GM19351 (cell line): ENCODE measurements around the gene CRHR2.

Source experiments
- ATAC-seq: cut with Tn5 transposase; IDR thresholded peaks from one replicate; pipeline ENCODE4 v1.9.1; 2021; ENCODE audit warnings: mild to moderate bottlenecking, moderate library complexity; ENCODE audit not compliant: unreplicated experiment

Gene CRHR2

DNA sequence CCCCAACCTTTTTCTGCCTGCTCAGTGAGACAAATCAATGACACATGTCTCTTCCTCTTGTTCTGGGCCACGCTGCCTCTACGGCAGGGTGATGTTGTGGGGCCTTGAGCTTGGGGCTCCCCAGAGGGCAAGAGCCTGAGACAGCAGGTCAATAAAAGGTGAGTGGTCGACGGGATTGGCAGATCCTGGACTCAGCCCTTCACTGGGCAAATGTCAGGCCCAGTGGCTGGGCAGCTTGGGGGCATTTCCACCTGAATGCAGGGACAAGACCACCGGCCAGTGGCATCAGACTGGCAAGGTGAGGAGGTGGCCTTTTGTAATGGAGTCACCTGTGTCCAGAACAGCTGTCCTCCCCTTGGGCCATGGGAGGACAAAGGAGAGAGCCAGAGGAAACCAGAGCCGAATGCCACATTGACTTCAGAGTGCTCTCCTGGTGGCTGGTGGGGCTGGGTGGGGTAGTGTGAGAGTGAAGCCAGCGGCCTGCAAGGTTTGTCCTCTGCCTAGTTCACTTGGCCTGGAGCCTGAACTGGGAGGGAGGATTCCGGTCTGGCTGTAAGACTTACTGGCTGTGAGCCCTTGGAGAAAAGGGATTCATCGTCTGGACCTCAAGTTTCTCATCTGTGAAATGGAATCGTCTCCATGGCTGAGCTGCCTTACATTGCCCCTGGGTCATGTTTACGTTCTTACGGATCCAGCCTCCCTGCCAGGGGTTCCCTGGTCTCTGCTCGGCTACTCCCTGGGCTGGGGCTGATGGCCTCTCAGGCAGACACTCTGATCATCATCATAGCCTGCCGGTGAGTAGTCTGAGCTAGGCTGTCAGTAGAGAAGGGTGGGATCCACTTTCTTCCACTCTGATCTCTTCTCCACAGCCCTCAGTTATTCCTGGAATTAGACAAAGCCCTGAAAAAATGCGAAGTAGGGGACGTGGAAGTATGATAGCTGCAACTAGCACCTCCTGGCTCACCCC, 25.4 kb upstream of the CRHR2 start:
- ATAC-seq = no peak

DNA sequence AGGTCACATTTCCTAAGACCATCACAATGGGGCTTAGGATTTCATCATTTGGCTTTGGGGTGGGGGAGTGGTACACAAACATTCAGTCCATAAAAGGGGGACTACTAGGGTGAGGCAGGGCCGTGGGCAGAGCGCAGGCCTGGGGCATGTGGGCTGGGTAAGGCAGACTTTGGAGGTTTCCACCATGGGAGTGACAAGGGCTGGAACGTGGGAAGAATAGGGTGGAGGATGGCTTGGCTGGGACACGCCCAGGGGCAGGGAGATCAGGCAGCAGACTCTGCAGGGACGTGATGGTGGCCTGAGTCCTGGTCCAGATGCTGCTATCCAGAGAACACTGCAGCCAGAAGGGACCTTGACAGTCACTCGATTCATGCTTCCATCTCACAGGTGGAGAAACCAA, 24.7 kb upstream of the CRHR2 start:
- no peak for ATAC-seq

DNA sequence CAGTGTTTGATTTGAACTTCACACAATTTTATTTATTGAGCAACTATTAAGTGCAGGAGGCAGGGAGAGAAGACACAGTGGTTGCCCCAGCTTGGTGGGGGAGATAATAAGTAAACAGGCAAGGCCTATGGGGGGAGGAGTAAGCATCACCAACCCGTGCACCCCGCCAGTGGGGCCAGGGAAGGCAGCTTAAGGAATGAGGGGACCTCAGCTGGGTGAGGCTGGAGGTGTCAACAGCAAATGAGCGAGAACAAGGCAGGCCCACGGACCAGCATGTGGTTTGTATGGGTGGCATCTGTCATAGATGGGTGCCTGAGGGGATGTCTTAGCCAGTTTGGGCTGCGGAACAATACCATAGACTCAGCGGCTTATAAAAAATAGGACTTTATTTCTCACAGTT, 24.1 kb upstream of the CRHR2 start:
- ATAC-seq = no peak

DNA sequence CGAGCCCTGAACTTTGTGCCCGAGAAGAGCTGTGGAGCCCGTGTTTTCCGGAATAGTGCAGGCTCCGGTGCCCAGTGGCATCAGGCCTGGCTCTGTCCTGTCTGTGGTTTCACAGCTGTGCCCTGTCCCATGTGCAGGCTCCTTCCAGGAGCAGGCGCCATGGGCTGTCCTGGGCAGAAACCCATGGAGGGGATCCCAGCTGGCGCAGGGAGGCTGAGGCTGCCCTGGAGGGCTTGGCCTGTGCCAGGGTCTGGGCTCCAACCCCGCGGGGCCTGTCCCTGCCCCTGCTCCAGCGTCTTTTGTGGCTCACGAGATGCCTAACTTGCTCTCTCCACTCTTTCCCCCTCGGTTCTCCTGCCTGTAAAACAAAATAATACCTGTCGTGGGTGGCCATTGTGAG, 23.3 kb upstream of the CRHR2 start:
- no peak for ATAC-seq

DNA sequence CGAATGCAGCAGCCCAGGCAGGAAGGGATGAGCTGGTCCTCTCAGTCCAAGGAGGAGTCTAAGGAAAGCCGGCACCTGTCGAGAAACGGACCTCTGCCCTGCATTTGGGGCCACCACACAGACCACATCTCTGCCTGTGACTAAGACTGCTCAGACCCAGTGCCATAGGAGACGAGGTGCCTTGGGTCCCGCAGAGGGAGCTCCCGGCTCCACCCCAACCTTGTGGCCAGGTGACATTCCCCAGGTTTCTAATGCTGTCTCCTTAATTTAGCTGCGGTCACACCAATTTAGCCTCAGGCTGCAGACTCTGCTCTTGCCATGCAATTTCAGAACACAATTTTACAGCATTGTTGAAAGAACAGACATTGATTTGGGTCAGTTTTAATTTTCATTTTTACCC, 22.8 kb upstream of the CRHR2 start:
- no peak for ATAC-seq

DNA sequence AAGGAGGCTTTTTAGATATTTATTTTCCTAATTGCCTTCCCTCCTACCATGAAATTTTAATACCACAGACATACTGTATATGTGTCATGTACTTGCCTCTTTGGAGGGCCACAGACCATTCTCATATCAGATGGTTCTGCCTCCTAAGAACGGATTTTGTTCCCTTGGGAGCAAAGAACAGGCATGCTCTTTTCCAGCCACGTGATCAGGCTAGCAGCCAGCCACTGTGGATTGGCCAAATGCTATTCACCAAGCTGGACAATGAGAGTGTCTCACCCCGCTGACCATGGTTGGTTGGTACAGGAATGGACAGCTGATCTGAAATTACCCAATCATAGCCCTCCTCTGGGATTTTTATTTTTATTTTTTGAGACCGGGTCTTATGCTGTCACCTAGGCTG, 21.5 kb upstream of the CRHR2 start:
- no peak for ATAC-seq

DNA sequence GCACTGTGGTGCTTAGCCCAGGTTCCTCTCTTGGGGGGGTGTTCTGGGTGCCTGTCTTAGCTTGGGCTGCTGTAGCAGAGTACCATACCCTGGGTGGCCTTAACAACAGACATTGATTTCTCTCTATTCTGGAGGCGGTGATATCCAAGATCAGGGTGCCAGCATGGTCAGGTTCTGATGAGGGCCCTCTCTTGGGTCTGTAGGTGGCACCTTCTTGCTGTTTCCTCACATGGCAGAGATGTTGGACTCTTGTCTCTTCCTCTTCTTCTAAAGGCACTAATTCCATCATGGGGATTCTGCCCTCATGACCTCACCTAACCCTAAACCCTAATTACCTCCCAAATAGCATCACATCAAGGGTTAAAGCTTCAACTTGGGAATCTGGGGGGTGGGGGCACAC, 19.9 kb upstream of the CRHR2 start:
- ATAC-seq = no peak

DNA sequence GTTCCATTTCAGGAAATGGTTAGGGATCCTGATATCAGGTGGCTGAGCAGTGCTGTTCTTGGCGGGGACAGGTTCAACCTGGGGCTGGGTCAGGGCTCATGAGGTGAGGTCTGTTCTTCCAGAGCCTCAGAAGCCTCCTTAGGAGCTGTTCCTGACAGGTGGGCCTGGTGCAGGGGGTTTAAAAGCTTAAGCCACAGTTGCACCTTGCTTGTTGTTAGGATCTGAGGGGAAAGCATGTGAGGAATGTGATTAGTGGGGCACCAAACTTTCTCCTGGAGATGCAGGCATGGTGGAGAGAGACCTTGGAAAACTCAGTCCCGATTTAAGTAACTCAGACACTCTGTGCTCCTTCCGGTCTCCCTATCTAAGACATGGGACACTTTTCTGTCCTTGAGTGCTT, 18.7 kb upstream of the CRHR2 start:
- no peak for ATAC-seq

DNA sequence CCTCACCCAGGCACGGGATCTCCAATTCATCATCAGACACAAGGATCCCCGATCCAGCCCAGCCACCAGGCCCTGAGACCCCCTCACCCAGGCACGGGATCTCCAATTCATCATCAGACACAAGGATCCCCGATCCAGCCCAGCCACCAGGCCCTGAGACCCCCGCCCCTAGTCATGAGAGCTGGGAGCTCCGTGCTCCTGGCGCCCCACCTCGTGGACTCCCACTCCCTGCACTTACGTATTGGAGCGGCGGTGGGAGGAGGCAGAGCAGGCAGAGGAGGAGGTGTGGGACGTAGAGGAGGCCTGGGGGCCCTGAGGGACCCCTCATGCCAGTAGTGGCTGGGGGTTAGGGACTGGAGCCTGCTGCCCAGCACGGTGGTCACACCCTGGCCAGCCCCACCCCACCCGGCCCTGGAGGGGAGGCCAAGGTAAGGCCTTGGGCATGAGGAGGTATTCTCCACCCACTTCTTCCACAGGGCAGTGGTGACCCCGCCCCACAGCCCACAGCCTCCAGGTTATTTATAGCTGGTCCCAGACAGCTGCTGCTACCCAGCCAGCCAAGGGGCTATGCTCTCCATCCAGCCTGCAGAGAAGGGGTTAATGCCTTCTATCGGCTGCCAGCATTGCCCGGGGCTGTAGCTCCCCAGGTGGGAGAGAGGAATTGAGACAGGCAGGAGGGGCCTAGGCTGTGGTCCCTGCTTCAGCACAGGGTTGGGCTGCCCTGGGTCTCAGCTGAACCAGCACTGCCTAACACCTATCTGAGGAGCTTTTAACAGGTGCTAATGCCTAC, 17.6 kb upstream of the CRHR2 start:
- ATAC-seq = no peak

DNA sequence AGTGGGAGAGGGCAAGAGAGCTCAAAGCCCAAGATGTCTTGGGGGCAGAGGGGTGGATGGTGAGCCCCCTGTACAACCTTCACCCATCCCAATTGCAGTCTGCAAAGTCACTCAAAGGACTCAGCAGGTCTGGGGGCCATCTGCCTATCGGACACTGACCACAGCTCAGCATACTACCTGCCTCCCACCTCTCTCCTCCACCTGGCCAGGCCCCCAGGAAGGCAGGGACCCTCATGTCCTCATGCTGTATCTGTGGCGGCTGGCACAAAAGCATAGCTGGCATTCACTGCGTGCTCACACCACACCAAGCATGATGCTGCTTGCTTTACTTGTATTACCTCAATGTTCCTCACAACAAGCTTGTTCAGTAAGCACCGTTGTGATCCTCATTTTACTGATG, 16.2 kb upstream of the CRHR2 start:
- no peak for ATAC-seq

DNA sequence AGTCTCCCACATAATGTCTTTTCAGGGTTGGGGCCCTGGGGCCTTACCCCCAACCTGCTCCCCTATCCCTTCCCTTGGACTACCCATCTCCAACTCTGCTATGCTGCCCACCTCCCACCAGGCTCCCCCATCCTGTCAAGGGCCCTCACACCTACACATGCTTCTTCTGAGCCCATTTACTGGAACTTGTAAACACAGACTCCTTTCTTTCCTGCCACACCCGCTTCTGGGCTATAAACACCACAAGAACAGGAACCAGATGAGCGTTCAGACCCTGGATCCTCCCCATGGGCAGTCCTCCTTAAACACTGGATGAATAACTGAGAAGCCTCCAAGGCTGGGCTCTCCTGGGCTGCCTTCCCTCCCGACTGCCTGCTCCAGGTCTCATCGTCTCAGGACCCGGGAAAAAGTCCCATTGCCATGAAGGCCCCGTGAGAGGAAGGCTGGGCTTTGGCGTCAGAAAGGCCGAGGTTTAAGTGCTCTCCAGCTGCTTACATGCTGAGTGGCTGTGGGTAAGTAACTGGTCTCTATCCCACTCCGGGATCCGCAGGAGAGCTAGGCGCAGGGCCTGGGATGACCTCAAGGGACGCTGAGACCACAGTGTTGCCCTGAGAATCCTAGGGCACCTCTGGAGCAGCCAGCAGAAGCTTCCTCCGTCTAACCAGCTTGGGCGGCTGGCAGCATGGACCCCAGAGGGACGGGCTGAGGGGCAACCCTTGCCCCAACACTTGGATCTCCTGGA, 15.6 kb upstream of the CRHR2 start:
- no peak for ATAC-seq

DNA sequence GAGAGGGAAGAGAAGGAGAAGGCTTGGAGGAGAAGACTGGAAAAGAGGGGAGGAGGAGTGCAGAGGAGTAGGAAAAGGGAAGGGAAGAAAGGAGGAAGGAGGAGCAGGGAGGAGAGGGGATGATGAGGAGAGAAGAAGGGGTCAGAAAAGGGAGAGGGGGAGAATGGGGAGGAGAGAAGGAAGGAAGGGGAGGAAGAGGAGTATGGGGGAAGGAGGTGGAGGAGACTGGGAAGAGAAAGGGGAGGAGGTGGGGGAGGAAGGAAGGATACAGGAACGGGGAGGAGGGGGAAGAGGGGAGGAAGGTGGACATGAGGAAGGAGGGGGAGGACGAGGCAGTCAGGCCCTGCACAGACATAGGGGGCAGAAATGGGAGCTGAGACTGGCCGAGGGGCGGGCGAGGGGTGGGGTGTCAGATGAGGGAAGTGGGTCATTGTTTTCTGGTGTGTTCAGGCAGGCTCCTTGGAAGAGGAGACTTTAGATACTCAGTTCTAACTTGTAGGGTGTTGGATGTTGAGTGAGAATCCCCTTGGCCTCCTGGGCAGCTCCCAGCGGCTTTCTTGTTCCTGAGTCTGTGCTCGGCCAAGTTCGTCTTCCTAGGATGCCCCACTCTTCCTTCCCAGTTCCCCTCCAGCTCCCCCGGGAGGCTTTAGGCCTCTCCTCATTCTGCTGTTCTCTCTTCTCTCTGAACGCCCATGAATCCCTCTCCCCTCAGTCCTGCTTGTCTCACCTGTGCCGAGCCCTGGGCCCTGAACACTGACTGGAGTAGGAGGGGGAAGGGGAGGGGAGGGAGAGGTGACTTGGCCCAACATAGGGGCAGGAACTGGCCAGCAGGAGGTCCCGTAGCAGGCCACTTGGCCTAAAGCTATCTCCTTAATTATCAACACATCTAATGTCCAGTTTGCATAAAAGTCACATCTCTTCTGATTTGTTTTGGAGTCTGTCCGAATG, 12.8 kb upstream of the CRHR2 start:
- ATAC-seq = no peak

DNA sequence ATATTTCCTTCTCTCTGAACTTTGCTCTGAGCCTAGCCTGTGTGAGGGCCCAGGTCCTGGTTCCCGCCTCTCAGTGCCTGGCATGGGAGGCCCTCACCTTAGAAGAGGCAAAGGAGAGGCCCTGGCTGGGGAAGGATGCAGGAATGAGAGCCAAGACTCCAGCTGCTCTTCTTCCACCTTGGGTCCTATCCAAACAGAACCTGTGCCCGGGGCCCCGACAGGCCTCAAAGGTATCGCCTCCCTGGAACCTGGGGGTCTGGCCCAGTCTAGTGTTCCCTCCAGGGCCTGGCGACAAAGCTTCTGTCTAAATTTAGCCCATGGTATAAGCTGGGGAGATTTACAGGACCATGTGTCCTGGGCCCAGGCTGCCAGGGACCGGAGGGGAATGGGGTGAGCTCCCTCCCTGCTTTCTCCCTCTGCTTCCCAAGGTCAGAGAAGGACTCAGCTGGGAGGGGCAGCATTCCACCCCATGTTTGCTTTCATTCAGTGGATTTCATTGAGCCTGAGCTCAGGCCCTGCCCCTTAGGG, 12.0 kb upstream of the CRHR2 start:
- no peak for ATAC-seq

DNA sequence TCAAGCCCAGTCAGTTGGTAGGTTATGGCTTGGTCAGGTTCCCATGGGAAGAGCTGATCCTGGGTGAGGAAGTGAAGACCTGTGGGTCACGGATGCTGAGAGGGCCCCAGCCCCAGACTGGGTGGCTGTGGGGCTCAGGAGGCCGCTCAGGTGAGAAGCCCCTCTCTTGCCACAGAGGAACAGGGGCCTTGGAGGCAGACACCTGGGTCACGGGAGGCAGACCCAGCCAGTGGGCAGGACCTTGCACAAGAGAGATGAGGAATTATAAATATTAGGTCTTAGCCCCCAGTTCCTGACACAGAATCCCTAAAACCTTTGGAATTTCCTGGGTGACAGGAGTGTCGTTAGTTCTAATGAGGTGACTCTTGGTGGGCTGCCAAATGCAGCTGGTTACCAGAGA, 10.6 kb upstream of the CRHR2 start:
- ATAC-seq = no peak

DNA sequence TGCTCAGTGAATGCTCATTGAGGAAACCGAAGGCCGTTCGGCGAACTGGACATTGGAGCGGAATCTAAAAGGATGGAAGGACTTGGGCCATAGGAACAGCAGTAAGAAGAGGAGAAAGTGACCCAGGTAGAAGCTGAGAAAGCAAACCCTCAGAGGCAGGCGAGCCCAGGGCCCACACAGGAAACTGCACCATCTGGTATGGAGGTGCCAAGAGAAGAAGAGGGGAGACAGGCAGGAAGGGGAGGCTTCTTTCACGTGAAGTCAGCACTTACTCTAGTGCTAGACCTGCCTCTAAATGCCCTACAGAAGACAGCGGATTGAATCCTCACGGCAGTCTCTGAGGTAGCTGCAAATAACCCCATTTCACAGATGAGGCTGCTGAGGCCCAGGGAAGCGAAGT, 10.2 kb upstream of the CRHR2 start:
- ATAC-seq = no peak

DNA sequence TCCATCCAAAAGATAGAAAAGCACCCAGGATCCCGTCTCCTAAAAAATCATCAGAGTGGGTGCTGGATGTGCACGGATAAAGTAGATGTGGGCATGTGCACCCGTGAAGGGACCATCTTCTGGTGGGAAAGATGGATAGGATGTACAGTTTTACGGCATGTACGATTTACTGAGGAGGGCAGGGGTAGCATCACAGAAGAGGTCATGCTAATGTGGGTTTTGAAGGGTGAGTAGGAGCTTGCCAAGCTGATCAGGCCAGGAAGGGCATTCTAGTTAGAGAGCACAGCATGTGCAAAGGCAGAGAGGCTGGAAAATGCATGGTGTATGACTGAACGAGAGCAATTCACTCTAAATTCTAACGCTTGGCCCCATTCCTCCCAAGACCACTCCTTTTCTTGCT, 7.8 kb upstream of the CRHR2 start:
- no peak for ATAC-seq

DNA sequence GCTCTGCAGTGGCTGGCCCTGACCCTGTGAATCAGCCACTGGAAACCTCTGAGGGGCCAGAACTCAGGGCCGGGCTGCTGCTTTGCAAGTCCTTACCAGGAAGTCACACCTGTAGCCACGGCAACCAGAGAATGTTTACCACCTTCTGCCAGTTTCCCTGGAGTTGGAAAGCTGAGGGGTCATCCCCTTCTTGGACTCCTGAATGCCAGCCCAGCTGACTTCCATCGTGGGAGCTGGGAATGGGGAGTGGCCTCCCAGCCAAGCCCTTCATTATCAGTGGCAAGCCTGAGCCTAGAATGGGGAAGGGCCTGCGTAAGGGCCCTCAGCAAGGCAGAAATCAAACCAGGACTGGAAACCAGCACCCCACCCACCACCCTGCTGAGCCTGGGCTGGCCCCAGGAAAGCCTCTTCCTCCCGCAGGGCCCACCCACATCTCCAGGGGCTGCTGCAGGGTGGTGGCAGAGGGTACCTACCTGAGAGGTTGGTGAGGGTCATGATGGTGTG, 6.5 kb upstream of the CRHR2 start:
- no peak for ATAC-seq

DNA sequence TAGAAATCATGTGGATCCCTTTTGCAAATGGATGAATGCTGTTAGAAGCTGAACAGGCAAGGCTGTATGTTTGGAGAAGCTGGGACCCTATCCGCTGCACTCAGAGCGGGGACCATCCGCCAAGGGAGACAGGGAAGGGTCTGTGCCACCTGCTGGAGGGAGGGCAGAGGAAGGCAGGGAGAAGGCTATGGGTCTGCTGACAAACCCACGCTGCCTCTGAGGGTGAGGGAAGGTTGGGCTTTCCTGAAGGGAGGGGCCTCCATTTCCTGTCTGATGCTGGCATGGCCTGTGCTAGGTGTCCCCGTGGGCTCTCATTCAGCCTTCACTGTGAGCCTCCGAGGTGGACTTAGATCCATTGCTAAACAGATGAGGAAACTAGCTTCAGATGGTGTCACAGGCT, 5.3 kb upstream of the CRHR2 start:
- ATAC-seq = no peak

DNA sequence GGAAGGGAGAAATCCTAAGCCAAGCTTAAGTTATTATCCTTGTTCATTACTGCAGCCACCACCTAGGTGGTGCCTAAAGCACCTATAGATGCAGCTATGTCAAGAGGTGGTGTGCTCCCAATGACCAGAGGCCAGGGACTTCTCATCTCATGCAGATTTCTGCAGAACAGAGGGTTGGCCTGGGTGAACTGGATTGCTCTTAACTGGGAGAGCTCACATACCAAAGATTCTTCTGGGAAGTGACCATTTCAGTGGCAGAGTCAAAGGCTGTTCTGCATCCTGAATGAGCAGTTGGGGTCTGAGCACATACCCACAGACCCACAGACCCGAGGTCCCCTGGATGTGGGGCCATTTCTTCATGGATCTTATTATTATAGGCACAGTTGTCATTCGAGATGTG, 2.1 kb upstream of the CRHR2 start:
- no peak for ATAC-seq

DNA sequence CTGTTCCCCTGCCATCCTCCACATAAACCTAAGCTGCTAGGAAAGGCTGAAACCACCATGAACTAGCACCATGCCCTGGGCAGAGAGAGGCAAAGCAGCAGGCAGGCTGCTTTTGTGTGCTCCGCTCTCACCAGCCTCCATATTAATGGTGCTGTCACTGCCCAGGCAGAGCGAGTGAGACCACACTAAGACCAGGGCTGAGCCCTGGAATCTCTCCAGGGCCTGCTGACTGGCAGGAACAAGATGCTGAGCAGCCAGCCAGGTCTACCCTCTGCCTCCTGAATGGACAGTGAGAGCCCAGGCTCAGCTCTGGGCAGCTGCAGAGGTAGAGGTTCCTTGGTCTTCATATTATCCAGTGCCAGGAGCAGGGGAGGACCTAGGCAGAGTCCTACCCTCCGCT, 1.6 kb upstream of the CRHR2 start:
- ATAC-seq = no peak
